H1 (cell line): ENCODE measurements around the gene GRAMD1C. TPM values are rescaled to one million over a fixed set of nuclear protein-coding genes. Genes with fewer than 3 reads are reported as not detected.
A peak's percentile ranks its signal among the peaks of the same experiment; 100 is the strongest.

Source experiments
- CTCF ChIA-PET: fragments of 300-600 bp; sonication (Branson Sonifier 250); formaldehyde crosslinking; loops from one replicate; lab custom pipeline; 2021; ENCODE audit not compliant: partially characterized antibody; lab: Charles Lee
- POLR2A ChIA-PET: fragments of 300-600 bp; sonication (Branson Sonifier 250); formaldehyde crosslinking; loops from one replicate; lab custom pipeline; 2021; ENCODE audit warnings: inconsistent platforms; ENCODE audit not compliant: partially characterized antibody; lab: Charles Lee
- DNase-seq, 2 experiments: peaks; one replicate each; pipeline versions ENCODE4 v3.0.0 to v3.0.0-alpha.2; 2010 to 2022; ENCODE audit warnings: low spot score in 2 of 2, low read depth in 1 of 2, mixed read lengths in 1 of 2
- FAIRE-seq: peaks from 2 replicates; lab custom pipeline; 2011; peaks lifted over from hg19 to GRCh38; lab: Jason Lieb, UNC
- H2AFZ ChIP-seq: 2 replicates; pipeline ENCODE4 v1.8.1; 2012; ENCODE audit warnings: low read length, inconsistent platforms
- H2AK5ac ChIP-seq: 2 replicates; pipeline ENCODE4 v1.6.1; 2013; ENCODE audit warnings: low read depth, low read length
- H2BK120ac ChIP-seq: replicated peaks from 2 replicates; pipeline ENCODE3; 2013; ENCODE audit warnings: low read depth, low read length, inconsistent platforms
- H2BK12ac ChIP-seq: 2 replicates; pipeline ENCODE4 v1.6.1; 2013; ENCODE audit warnings: low read depth, low read length
- H2BK15ac ChIP-seq: 2 replicates; pipeline ENCODE4 v1.6.1; 2013; ENCODE audit warnings: low read length
- H2BK20ac ChIP-seq: 2 replicates; pipeline ENCODE4 v1.6.1; 2013; ENCODE audit warnings: low read length
- H2BK5ac ChIP-seq: 2 replicates; pipeline ENCODE4 v1.6.1; 2013; ENCODE audit warnings: low read depth, low read length
- H3K14ac ChIP-seq: 2 replicates; pipeline ENCODE4 v1.6.1; 2013; ENCODE audit warnings: inconsistent platforms; ENCODE audit not compliant: insufficient read length
- H3K18ac ChIP-seq: 2 replicates; pipeline ENCODE4 v1.6.1; 2013; ENCODE audit warnings: low read length; ENCODE audit errors: extremely low read depth
- H3K23ac ChIP-seq: 2 replicates; pipeline ENCODE4 v1.6.1; 2013; ENCODE audit warnings: inconsistent platforms; ENCODE audit not compliant: insufficient read length
- H3K23me2 ChIP-seq: 2 replicates; pipeline ENCODE4 v1.6.1; 2013; ENCODE audit warnings: low read depth, low read length
- H3K27ac ChIP-seq: 2 replicates; pipeline ENCODE4 v1.6.1; 2011; ENCODE audit warnings: low read depth, low read length, inconsistent platforms
- H3K27me3 ChIP-seq, 4 experiments: replicated peaks in 1 of 4; 1 replicate in 1 of 4; 2 replicates in 3 of 4; pipeline versions ENCODE4 v1.6.1 to v1.8.1; 2011 to 2013; ENCODE audit warnings: low read length in 3 of 4, mild to moderate bottlenecking in 3 of 4, inconsistent platforms in 2 of 4, mixed read lengths in 2 of 4, moderate library complexity in 1 of 4; ENCODE audit not compliant: control insufficient read depth in 3 of 4, insufficient read depth in 3 of 4; ENCODE audit errors: extremely low read depth in 1 of 4
- H3K36me3 ChIP-seq, 4 experiments: 2 replicates each; pipeline versions ENCODE4 v1.6.1 to v1.8.1; 2011 to 2013; ENCODE audit warnings: mild to moderate bottlenecking in 4 of 4, low read length in 3 of 4, moderate library complexity in 2 of 4, control low read depth in 1 of 4, inconsistent platforms in 1 of 4; ENCODE audit not compliant: insufficient read depth in 4 of 4, control insufficient read depth in 2 of 4
- H3K4ac ChIP-seq: replicated peaks from 2 replicates; pipeline ENCODE3; 2013; ENCODE audit warnings: low read length, low read depth, mixed read lengths, inconsistent platforms; ENCODE audit not compliant: insufficient read length
- H3K4me1 ChIP-seq, 4 experiments: replicated peaks in 1 of 4; 1 replicate in 1 of 4; 2 replicates in 3 of 4; pipeline versions ENCODE4 v1.6.1 to v1.8.1; 2011 to 2013; ENCODE audit warnings: low read length in 3 of 4, inconsistent platforms in 2 of 4, mixed read lengths in 1 of 4; ENCODE audit not compliant: insufficient read depth in 4 of 4, control insufficient read depth in 3 of 4
- H3K4me2 ChIP-seq, 2 experiments: 2 replicates each; pipeline versions ENCODE4 v1.6.1 to v1.8.1; 2011 to 2013; ENCODE audit warnings: low read depth in 2 of 2, low read length in 2 of 2, control low read depth in 1 of 2, inconsistent platforms in 1 of 2, mild to moderate bottlenecking in 1 of 2; ENCODE audit not compliant: insufficient read depth in 1 of 2
- H3K4me3 ChIP-seq, 4 experiments: fragments of 200-600, 300-600 bp in 1 of 4; sonication (generic), shearing (Covaris generic), sonication (Bioruptor Twin) in 1 of 4; 2 replicates each; pipeline versions ENCODE4 v1.5.1 to v1.8.1; 2011 to 2016; ENCODE audit warnings: low read length in 4 of 4, low read depth in 3 of 4, control low read depth in 2 of 4, inconsistent platforms in 2 of 4, mild to moderate bottlenecking in 2 of 4, mixed read lengths in 1 of 4, moderate library complexity in 1 of 4; ENCODE audit not compliant: insufficient read depth in 2 of 4; ENCODE audit errors: extremely low read depth in 1 of 4
- H3K56ac ChIP-seq: replicated peaks from 2 replicates; pipeline ENCODE3; 2013; ENCODE audit warnings: low read depth, mild to moderate bottlenecking, mixed read lengths, low read length, inconsistent platforms; ENCODE audit not compliant: insufficient read length
- H3K79me1 ChIP-seq: 2 replicates; pipeline ENCODE4 v1.6.1; 2013; ENCODE audit warnings: low read depth, low read length, control low read depth
- H3K79me2 ChIP-seq, 2 experiments: 2 replicates each; pipeline versions ENCODE4 v1.6.1 to v1.8.1; 2012 to 2013; ENCODE audit warnings: low read length in 2 of 2, mild to moderate bottlenecking in 2 of 2, inconsistent platforms in 1 of 2; ENCODE audit not compliant: insufficient read depth in 2 of 2, control insufficient read depth in 1 of 2
- H3K9ac ChIP-seq, 4 experiments: replicated peaks in 1 of 4; 1 replicate in 1 of 4; 2 replicates in 3 of 4; pipeline versions ENCODE4 v1.6.1 to v1.8.1; 2011 to 2013; ENCODE audit warnings: low read depth in 3 of 4, low read length in 3 of 4, control low read depth in 2 of 4, mild to moderate bottlenecking in 2 of 4, moderate library complexity in 2 of 4, inconsistent platforms in 1 of 4; ENCODE audit errors: extremely low read depth in 1 of 4
- H3K9me3 ChIP-seq, 2 experiments: 2 replicates each; pipeline versions ENCODE4 v1.6.1 to v1.8.1; 2012 to 2013; ENCODE audit warnings: mild to moderate bottlenecking in 2 of 2, moderate library complexity in 2 of 2, control low read depth in 1 of 2, inconsistent platforms in 1 of 2, low read depth in 1 of 2, low read length in 1 of 2, mixed read lengths in 1 of 2; ENCODE audit not compliant: insufficient read depth in 2 of 2
- H4K20me1 ChIP-seq, 2 experiments: replicated peaks in 1 of 2; 2 replicates each; pipeline versions ENCODE3 to v1.8.1; 2011 to 2013; ENCODE audit warnings: inconsistent platforms in 2 of 2, low read length in 2 of 2, mild to moderate bottlenecking in 1 of 2; ENCODE audit not compliant: insufficient read depth in 2 of 2, control insufficient read depth in 1 of 2
- H4K5ac ChIP-seq: 2 replicates; pipeline ENCODE4 v1.6.1; 2013; ENCODE audit warnings: low read length, low read depth, mixed read lengths, inconsistent platforms; ENCODE audit not compliant: insufficient read length
- H4K8ac ChIP-seq: 2 replicates; pipeline ENCODE4 v1.8.0; 2013; ENCODE audit warnings: mild to moderate bottlenecking, moderate library complexity, low read length, inconsistent platforms; ENCODE audit not compliant: insufficient read depth; ENCODE audit errors: extremely low read depth
- H4K91ac ChIP-seq: replicated peaks from 2 replicates; pipeline ENCODE3; 2013; ENCODE audit warnings: low read length, mixed read lengths, inconsistent platforms; ENCODE audit not compliant: insufficient read length
- CHD2 ChIP-seq: IDR thresholded peaks from 2 replicates; pipeline ENCODE4 v1.6.1; 2012; ENCODE audit warnings: low read length, improper control_type of control experiment
- CTCF ChIP-seq, 3 experiments: IDR thresholded peaks; 1 replicate in 2 of 3; 2 replicates in 1 of 3; pipeline versions ENCODE4 v1.5.1 to v1.6.1; 2011; ENCODE audit warnings: low read length in 3 of 3, mild to moderate bottlenecking in 3 of 3, inconsistent platforms in 2 of 3, low read depth in 1 of 3, moderate library complexity in 1 of 3; ENCODE audit not compliant: insufficient read depth in 1 of 3; ENCODE audit errors: control extremely low read depth in 1 of 3
- KDM4A ChIP-seq: IDR thresholded peaks from one replicate; pipeline ENCODE4 v1.7.1; 2012; ENCODE audit warnings: low read depth, mild to moderate bottlenecking, moderate library complexity, low read length, inconsistent platforms; ENCODE audit not compliant: severe bottlenecking
- RAD21 ChIP-seq, 2 experiments: IDR thresholded peaks in 1 of 2; conservative IDR thresholded peaks in 1 of 2; 2 replicates each; pipeline ENCODE4 v1.6.1; 2011; ENCODE audit warnings: low read depth in 2 of 2, low read length in 2 of 2, improper control_type of control experiment in 1 of 2, inconsistent platforms in 1 of 2, mild to moderate bottlenecking in 1 of 2, moderate library complexity in 1 of 2
- WGBS, 2 experiments: shearing (Covaris generic) in 1 of 2; methylation state at CpG; one replicate each; pipeline versions ENCODE4 v1.1.6 to v1.1.7; 2013 to 2015; ENCODE audit warnings: low lambda C conversion rate in 2 of 2, mixed read lengths in 2 of 2, inconsistent platforms in 1 of 2, low coverage in 1 of 2, missing lambda C conversion rate in 1 of 2; ENCODE audit not compliant: insufficient replicate concordance in 2 of 2, insufficient coverage in 1 of 2, insufficient read length in 1 of 2; ENCODE audit errors: extremely low coverage in 1 of 2, missing lambda C conversion rate in 1 of 2; 5-methylcytosine and 5-hydroxymethylcytosine counted together
- polyA plus RNA-seq, 7 experiments: library from polyadenylated mRNA; depleted of rRNA in 3 of 7; stranded (reverse) in 5 of 7; unstranded in 2 of 7; fragments of >200 nt in 5 of 7; fragments of 200-250 nt in 2 of 7; gene quantifications; 1 replicate in 5 of 7; 2 replicates in 1 of 7; 4 replicates in 1 of 7; pipeline versions ENCODE4 v1.2.1 to v1.2.3, GENCODE V29; 2011 to 2013; ENCODE audit warnings: missing spikeins in 2 of 7, mixed read lengths in 2 of 7
- total RNA-seq: library from RNA; stranded (reverse); fragmentation: NEBNext Ultra II Directional; extraction: Animal tissue kit (Norgen Biotek cat#: 25700); gene quantifications from 2 replicates; pipeline ENCODE4 v1.2.1, GENCODE V29; 2021

GRAMD1C gene
- total and polyA plus RNA-seq, 2 of the 8 experiments (the other 6 are each of a cell fraction or from before 2014, with no cell fraction given): 0.62 to 2.1 TPM

GRCh38 chr3:113825090-113825489 is 13.5 kb upstream of the GRAMD1C start:
- Histone ChIP-seq H3K14ac (no peak overlapping the region), H2BK20ac (no peak overlapping the region), H2BK120ac (no peak overlapping the region), H3K23ac (no peak overlapping the region), H3K4me3 (no peak overlapping the region), H4K5ac (no peak overlapping the region), H3K27ac (no peak overlapping the region), H3K9me3 (no peaks in the 10 kb centered on the region), H3K79me1 (no peaks in the 10 kb centered on the region), H3K79me2 (no peaks in the 10 kb centered on the region), H3K9ac (no peak overlapping the region), H3K18ac (no peak overlapping the region), H3K23me2 (no peaks in the 10 kb centered on the region), H3K36me3 (no peaks in the 10 kb centered on the region), H2AK5ac (no peak overlapping the region), H2BK5ac (no peak overlapping the region), H3K4me2 (no peak overlapping the region), H4K8ac (no peak overlapping the region), H3K4me1 (peaks cover 0 to 4% (median 0%) of the 10 kb centered on the region in 4 experiments; a peak in 1 of 7 replicates), H3K4ac (no peak overlapping the region), H2AFZ (no peak overlapping the region), H3K27me3 (no peaks in the 10 kb centered on the region), H4K20me1 (no peaks in the 10 kb centered on the region), H2BK12ac (no peak overlapping the region), H4K91ac (no peak overlapping the region), H3K56ac (no peak overlapping the region), H2BK15ac (no peak overlapping the region)
- TF ChIP-seq KDM4A: no peak
- TF ChIP-seq CTCF (IDR thresholded peaks at IDR 0.05; ENCODE audit: control extremely low read depth in 1 of 3, insufficient read depth in 1 of 3, low read depth in 1 of 3, low read length in 3 of 3): peak in 1 of 3 experiments; percentile 52; a peak in 1 of 4 replicates
- peak in 1 of 2 experiments; percentile 26; a peak in 2 of 4 replicates for TF ChIP-seq RAD21 (IDR thresholded peaks at IDR 0.05 in 1 of 2, conservative IDR thresholded peaks at IDR 0.05 in 1 of 2; ENCODE audit: low read depth in 2 of 2, low read length in 2 of 2)
- TF ChIP-seq CHD2: no peak
- CTCF ChIA-PET: interaction anchor here (0.6 to 3.6 kb wide), 24 partner anchors 8 to 389 kb away, joined by 3 to 17 read pairs (median 4); partner anchors contain the start of genes ATP6V1A and GRAMD1C
- POLR2A ChIA-PET: interaction anchor here (1.4 kb wide), 1 partner anchor 41 kb away, joined by 3 read pairs; no protein-coding TSS in a partner anchor
- DNase-seq (no peak), FAIRE-seq (peak; percentile 55)
- 88% methylated on average over 2 of the region's 2 CpGs; no CpG with 5 or more reads in 1 of the 2 experiments for WGBS, 2 experiments
